ENCODE measurements around the gene GRIK4.
"Not testable (repeated sequence)": the region's sequence is repeated elsewhere in the genome, so short reads cannot be mapped to it uniquely, and the experiment has no call there.

GRIK4 gene

DNA sequence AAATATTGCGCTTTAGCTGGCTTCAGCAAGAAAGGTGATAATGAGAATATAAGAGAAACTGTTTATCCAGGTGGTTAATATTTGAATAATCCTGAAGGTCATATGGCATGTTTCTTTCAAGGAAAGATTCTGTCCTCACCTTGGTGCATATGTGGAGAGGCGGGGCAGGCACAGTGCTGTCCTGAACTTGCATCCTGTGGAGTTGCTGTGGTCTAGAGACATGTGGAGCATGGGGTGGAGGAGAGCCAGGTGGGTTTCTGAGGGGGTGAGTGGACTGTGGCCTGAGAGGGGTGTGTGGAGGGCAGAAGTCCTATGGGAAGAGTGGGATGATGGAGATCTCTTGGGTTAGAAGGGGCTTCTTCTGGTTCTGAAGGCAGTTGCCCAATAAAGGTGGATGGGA, 65.5 kb downstream of the GRIK4 start:
- no peak for DNase-seq

- no peak for DNase-seq
Measured at GRCh38 chr11:120577624-120578363, 66.2 kb downstream of the GRIK4 start.

DNA sequence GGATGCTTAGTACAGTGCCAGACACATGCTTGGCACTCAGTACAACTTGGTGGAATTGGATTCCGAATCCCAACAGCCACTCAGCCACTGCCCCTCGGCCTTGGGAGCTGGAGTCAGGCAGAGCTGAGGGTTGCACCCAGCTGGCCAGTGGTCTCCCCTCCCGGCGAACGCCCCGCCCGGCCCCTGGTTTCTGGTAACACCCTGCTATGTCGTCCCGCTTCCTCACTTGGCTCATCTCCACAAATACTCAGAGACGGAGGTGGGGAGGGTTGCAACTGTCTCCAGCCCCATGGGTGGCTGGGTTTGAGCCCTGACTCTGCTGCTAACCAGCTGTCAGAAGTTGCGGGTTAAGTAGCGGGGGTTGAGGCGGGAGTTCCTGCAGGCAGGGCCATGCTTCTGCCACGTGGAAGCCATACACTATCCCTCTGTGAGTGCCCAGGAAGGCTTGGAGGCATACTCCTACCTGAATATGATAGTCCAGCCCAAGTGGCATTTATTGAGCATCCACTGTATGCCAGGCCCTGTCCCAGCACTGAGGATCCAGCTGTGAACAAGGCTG, 67.1 kb downstream of the GRIK4 start:
- no peak for DNase-seq

DNA sequence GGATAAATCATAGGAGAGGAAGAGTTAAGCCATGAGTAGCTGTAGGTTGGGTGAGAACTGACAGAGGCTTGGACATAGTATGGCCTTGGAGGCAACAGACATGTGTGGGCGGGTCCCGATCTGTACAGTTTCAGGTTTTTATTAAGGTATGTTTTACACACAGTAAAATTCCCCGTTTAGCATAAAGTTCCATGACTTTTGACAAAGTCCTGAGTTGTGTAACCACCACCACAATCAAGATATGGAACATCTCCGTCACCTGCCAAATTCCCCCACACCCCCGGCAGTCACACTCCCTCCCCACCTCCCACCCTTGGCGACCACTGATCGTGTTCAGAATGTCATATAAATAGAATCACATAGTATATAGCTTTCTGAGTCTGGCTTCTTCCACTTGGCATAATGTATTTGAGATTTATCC, 68.1 kb downstream of the GRIK4 start:
- no peak for DNase-seq

- DNase-seq, result peak; percentile 32
Measured at GRCh38 chr11:120581313-120581712, 69.8 kb downstream of the GRIK4 start.

- DNase-seq, result not testable (repeated sequence)
Measured at GRCh38 chr11:120582535-120582934, 71.0 kb downstream of the GRIK4 start.

DNA sequence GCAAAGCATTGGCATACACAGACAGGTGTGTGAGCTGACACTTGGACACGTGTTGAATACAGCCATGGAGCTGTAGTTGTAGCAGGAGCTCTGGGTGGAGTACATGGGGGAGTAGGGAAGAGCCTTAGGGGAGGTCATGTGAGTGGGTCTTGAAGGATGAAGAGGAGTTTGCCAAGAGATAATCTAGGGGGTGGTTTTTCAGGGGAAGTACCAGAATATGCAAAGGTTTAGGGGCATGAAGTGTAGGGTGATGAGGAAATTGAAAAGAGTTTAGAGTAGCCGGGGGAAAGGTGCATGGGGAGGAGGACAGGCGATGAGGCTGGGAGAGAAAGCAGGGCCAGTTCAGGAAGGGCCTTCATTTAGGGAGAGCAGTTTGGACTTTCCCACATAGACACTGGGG, 74.5 kb downstream of the GRIK4 start:
- DNase-seq, result no peak

GRCh38 chr11:120586728-120587127, 75.2 kb downstream of the GRIK4 start:
- DNase-seq, result no peak

DNA sequence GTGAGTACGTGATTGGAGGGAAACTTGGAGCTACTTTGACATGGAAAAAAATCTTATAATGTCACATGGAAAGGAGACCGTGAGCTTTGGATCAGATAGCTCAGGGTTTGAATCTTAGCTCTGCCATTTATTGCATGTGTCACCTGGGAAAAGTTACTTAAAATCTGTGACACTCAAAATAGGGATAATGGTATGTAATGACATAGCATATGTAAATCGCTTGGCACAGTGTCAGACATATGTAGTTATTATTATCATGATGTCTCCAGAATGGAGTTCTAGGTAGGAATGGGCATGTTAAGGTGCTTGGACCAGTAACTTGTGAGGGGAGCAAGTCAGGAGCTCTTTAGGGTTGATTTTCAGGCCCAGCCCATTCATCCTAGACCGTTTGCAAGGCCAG, 75.8 kb downstream of the GRIK4 start:
- DNase-seq, result no peak

GRCh38 chr11:120589376-120589775, 77.8 kb downstream of the GRIK4 start:
- no peak for DNase-seq

DNA sequence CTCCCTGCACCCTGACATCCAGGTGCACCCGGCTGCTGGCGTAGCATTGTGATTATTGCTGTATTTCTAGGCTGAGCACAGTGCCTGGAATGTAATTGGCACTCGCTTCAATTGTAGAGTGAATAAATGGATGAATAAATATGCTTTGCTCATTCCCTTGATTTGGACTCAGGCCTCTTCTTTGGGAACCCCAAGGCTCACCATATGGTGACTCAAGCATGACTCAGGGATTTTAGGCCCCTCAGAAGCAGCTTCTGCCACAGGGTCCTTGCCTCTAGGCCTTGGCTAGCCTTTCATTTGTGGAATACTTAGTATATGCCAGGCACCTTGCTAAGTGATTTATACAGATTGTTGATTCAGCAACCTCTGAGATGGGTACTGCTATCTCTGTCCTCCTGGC, 78.9 kb downstream of the GRIK4 start:
- no peak for DNase-seq

DNA sequence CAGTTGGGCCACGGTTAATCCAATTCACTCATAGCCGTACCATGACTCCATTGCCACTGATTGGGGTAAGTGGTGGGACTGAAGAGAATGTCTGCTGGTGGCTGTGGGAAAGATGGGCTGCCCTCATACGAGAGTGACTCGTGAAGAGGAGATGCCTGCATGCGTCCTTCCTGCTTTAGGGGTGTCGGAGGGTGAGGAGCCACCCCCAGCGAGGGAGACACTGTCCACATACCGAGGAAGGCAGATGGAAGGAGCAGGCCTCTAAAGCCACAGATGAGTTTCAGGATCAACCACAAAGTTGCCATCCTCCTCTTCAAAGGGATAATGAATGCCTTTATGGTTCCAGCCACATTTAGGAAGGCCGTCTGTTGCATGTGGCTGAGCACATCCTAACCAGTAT, 83.2 kb downstream of the GRIK4 start:
- no peak for DNase-seq

- DNase-seq, result no peak
Measured at GRCh38 chr11:120595557-120595956, 84.0 kb downstream of the GRIK4 start.

- DNase-seq, result no peak
Measured at GRCh38 chr11:120597250-120598215, 86.0 kb downstream of the GRIK4 start.

DNA sequence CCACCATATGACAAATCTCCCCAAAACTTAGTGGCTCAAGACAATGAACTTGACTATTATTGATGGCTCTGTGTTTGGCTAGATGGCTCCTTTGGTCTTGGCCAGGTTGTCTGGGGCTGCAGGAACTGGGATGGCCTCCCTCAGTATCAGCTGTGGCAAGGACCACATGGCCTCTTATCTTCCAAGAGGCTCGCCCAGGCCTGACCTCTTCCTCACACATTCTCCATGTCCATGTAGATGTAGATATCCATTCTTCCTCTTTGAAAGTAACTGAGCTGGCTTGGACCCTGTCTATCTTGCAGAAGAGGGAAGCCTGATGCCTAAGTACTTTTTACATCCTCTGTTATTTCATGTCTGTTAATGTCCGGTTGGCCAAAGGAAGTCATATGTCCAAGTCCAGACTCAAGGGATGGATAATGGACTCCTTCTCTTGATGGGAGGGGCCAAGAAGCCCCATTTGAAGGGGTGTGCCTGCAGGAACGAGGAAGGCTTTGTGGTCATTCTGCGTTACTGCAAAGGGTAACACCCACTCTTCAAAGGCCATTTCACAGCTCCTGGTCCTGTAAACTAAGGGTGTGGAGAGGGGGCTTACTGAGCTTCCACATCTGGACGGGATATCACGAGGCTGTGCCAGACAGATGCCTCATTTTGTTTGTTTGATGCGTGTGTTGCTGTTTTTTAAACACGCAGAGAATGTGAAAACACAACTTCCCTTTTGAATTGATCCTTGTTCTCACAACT, 87.1 kb downstream of the GRIK4 start:
- no peak for DNase-seq

DNA sequence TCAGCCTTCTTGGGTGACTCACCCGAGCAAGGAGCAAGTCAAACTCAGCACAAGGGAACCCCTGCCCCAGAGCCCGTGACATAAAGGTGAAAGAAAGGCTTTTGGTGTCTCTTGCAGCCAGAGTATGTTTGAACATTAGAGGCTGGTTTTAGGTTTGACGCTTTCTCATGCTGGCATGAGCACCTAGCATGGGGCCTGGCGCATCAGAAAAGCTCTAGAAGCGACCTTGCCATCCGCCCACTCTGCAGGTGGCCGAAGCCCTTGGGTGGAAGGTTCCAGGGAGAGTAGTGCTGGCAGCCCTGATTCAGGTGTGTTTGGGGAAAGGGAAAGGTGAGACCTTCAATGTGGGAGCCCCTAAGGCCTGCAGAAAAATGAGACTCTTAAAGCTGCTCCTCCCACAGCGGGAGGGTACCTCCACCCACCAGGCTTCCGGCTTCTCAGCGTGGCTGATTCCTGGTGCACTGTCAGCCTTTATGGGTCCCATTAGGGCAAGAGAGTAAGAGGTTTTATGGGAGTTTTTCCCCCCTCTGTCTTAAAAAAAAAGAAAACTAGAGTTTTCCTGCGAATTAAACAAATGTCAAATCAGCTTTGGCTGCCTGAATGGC, 88.4 kb downstream of the GRIK4 start:
- no peak for DNase-seq

DNA sequence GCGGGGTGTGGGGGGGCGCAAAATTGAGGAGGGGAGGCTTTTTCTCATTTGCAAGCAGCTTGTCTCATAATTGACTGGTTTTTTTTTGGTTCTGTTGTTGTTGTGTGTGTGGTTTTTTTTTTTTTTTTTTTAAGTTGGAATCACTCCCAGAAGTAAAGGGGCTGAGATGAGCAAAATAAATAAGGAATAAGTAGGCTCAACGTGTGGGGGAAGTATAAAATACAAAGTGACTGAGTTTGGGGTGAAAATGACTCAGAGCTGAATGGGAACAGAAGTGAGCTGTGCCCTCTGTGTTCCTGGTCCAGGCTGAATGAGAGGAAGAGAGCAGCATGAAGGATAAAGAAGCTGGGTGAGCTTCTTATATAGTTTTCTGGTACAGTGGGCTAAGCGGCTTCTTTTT, 90.0 kb downstream of the GRIK4 start:
- DNase-seq, result no peak

DNA sequence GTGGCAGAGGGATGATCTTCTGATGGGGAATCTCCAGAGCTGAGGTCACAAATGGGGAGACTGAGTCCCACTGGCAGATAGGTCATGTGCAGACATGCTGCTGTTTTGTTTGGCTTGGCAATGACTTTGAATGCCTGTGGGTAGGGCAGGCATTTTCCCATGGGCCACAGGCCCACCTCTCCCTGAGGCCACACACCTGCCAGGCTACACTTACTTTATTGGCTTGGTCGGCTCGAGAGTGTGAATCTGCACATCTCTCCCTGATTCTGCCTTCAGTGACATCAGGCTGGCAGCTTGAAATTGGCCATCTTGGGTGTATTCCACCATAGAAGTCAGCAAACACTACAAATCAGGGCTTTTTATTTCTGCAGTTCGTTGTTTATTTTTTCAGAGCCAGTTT, 91.5 kb downstream of the GRIK4 start:
- DNase-seq, result no peak

DNA sequence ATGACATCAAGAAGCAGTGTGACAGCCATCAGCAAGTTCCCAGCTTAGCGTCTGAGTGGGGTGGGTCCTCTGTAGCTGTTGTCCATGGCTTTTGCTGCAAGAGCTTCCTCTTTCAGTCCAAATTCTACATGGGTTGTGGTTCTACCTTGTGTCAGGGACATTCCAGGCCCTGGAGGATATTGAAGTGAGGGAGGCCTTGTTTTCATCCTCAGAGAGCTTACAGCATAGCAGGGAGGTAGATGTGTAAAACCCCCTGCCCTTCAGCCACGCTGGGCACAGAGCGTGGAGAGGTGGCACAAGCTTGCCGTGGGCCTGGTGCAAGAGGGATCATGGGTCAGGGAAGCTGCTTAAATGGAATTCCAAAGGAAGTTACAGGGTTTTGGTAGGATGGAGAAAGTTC, 93.9 kb downstream of the GRIK4 start:
- no peak for DNase-seq

- DNase-seq, result no peak
Measured at GRCh38 chr11:120606211-120607010, 94.9 kb downstream of the GRIK4 start.

GRCh38 chr11:120608061-120608460, 96.5 kb downstream of the GRIK4 start:
- DNase-seq, result no peak

- no peak for DNase-seq
Measured at GRCh38 chr11:120608760-120609211, 97.2 kb downstream of the GRIK4 start.
